Measurements from ENCODE around the gene CNNM4. TPM values are rescaled to one million over a fixed set of nuclear protein-coding genes. Genes with fewer than 3 reads are reported as not detected.

The CNNM4 gene
- polyA plus RNA-seq, 2 of the 4 experiments (the other 2 are of a cell fraction), result 8.8 to 11.2 TPM

DNA sequence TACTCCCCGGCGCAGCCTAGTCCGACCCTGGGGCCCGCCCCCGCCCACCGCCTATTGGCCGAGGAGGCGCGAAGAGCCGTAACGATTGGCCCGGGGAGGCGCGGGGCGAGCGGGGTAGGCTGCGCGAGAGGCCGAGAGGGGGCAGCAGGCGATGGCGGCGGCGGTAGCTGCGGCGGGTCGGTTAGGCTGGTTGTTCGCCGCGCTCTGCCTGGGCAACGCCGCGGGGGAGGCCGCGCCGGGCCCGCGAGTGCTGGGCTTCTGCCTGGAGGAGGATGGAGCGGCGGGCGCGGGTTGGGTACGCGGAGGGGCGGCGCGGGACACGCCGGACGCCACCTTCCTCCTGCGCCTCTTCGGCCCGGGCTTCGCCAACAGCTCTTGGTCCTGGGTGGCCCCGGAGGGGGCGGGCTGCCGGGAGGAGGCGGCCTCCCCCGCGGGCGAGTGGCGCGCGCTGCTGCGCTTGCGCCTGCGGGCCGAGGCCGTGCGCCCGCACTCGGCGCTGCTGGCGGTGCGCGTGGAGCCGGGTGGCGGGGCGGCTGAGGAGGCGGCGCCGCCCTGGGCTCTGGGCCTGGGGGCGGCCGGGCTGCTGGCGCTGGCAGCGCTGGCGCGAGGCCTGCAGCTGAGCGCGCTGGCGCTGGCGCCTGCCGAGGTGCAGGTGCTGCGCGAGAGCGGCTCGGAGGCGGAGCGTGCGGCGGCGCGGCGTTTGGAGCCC is 55.6 kb downstream of the CNNM4 start, which contains the start of gene CNNM3 (continued):
- TF ChIP-seq, protein P1, sequence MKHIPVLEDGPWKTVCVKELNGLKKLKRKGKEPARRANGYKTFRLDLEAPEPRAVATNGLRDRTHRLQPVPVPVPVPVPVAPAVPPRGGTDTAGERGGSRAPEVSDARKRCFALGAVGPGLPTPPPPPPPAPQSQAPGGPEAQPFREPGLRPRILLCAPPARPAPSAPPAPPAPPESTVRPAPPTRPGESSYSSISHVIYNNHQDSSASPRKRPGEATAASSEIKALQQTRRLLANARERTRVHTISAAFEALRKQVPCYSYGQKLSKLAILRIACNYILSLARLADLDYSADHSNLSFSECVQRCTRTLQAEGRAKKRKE (CRISPR knock-in tag; IDR thresholded peaks at IDR 0.05; ENCODE audit: low read depth), result no peak
- 0 out of 2 replicates have a peak, but pooled peaks have one; percentile 9 for TF ChIP-seq MYC (IDR thresholded peaks at IDR 0.05; ENCODE audit: borderline replicate concordance, low read length)
- no peak for TF ChIP-seq JUNB (IDR thresholded peaks at IDR 0.05)
- TF ChIP-seq, protein P2, sequence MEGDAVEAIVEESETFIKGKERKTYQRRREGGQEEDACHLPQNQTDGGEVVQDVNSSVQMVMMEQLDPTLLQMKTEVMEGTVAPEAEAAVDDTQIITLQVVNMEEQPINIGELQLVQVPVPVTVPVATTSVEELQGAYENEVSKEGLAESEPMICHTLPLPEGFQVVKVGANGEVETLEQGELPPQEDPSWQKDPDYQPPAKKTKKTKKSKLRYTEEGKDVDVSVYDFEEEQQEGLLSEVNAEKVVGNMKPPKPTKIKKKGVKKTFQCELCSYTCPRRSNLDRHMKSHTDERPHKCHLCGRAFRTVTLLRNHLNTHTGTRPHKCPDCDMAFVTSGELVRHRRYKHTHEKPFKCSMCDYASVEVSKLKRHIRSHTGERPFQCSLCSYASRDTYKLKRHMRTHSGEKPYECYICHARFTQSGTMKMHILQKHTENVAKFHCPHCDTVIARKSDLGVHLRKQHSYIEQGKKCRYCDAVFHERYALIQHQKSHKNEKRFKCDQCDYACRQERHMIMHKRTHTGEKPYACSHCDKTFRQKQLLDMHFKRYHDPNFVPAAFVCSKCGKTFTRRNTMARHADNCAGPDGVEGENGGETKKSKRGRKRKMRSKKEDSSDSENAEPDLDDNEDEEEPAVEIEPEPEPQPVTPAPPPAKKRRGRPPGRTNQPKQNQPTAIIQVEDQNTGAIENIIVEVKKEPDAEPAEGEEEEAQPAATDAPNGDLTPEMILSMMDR (IDR thresholded peaks at IDR 0.05), result peak; percentile 27

DNA sequence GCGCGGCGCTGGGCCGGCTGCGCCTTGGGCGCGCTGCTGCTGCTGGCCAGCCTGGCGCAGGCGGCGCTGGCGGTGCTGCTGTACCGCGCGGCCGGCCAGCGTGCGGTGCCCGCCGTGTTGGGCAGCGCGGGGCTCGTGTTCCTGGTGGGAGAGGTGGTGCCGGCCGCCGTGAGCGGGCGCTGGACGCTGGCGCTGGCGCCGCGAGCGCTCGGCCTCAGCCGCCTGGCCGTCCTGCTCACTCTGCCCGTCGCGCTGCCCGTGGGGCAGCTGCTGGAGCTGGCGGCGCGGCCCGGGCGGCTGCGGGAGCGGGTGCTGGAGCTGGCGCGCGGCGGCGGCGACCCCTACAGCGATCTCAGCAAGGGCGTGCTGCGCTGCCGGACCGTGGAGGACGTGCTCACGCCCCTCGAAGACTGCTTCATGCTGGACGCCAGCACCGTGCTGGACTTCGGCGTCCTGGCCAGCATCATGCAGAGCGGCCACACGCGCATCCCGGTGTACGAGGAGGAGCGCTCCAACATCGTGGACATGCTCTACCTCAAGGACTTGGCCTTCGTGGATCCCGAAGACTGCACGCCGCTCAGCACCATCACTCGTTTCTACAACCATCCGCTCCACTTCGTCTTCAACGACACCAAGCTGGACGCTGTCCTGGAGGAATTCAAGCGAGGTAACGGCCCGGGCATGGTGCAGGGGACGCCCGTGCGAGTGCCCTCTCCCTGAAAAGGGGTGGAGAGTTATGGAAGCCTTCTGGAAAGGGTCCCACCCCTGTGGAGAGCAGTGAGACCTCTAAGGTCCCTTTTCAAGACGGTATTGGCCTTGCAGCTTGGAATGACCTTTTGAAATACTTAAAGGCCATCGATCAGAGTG is 56.4 kb downstream of the CNNM4 start:
- peak; percentile 3 to 41; a peak in 4 of 6 replicates for ATAC-seq
- peak in 1 of 2 experiments; percentile 25 for DNase-seq (ENCODE audit: low read depth in 1 of 2, low spot score in 1 of 2)
- ChIA-PET CTCF (interaction anchor here (0.7 to 3.3 kb wide), 19 partner anchors 9 to 296 kb away, joined by 3 to 24 read pairs (median 5); partner anchors contain the start of genes ANKRD36 and CNNM4), POLR2A (interaction anchor here (1.0 to 2.2 kb wide), 6 partner anchors 16 to 295 kb away, joined by 3 to 9 read pairs (median 6); partner anchors contain the start of genes ANKRD39 and CNNM4)
- Histone ChIP-seq H3K4me2 (peak overlapping the region; percentile 81), H3K4me1 (peaks cover 30% of the 10 kb centered on the region), H3K9me3 (no peaks in the 10 kb centered on the region), H3K27ac (peak overlapping the region; percentile 91 to 94), H3K4me3 (peak overlapping the region; percentile 92)
- 18% methylated on average over 21 of the region's 89 CpGs for WGBS (ENCODE audit: missing lambda C conversion rate)
- TF ChIP-seq GATA3 (IDR thresholded peaks at IDR 0.05; ENCODE audit: borderline replicate concordance), result 0 out of 2 replicates have a peak, but pooled peaks have one; percentile 20
- no peak for TF ChIP-seq TFCP2L1 (CRISPR knock-in tag; IDR thresholded peaks at IDR 0.05)
- no peak for FAIRE-seq

DNA sequence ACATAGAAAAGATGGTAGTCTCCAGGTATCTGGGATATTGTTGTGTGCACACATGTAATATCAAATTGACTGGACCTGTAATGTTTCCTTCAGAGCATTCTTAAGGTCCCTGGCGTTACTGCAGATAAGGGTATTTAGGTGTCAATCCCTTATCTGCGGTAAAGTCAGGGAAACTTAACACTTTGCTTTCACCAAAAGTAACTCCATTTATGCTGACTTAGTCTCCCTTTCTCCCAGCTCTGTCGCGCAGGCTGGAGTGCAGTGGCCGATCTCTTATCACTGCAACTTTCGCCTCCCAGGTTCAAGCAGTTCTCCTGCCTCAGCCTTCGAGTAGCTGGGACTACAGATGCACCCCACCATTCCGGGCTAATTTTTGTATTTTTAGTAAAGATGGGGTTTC is 57.2 kb downstream of the CNNM4 start:
- FAIRE-seq (no peak), ATAC-seq (no peak), DNase-seq (ENCODE audit: low read depth in 1 of 2, low spot score in 1 of 2) (no peak)
- POLR2A ChIA-PET, result no interaction called here
- no peak overlapping the region for H3K27ac ChIP-seq
- H3K9me3 ChIP-seq, result no peaks in the 10 kb centered on the region
- TF ChIP-seq KDM5A (IDR thresholded peaks at IDR 0.05) (no peak), RARB (CRISPR knock-in tag; IDR thresholded peaks at IDR 0.05) (no peak), HEYL (CRISPR knock-in tag; IDR thresholded peaks at IDR 0.05) (no peak), ESRRA (IDR thresholded peaks at IDR 0.05; ENCODE audit: borderline replicate concordance, low read length) (no peak), TP53 (CRISPR knock-in tag; IDR thresholded peaks at IDR 0.05) (no peak), CHD4 (IDR thresholded peaks at IDR 0.05; ENCODE audit: borderline replicate concordance) (no peak), RAD21 (conservative IDR thresholded peaks at IDR 0.05 in 1 of 2, IDR thresholded peaks at IDR 0.05 in 1 of 2) (no peak), MAFK (IDR thresholded peaks at IDR 0.05; ENCODE audit: partially characterized antibody) (no peak), JUN (IDR thresholded peaks at IDR 0.05) (no peak), EHMT2 (IDR thresholded peaks at IDR 0.05; ENCODE audit: low read depth) (no peak), SMC3 (IDR thresholded peaks at IDR 0.05) (no peak), GATA3 (IDR thresholded peaks at IDR 0.05; ENCODE audit: borderline replicate concordance) (no peak), MYC (IDR thresholded peaks at IDR 0.05; ENCODE audit: borderline replicate concordance, low read length) (no peak), CBX2 (IDR thresholded peaks at IDR 0.05; ENCODE audit: borderline replicate concordance, low read depth) (no peak), CBX8 (IDR thresholded peaks at IDR 0.05) (no peak)
- TF ChIP-seq, protein P3, sequence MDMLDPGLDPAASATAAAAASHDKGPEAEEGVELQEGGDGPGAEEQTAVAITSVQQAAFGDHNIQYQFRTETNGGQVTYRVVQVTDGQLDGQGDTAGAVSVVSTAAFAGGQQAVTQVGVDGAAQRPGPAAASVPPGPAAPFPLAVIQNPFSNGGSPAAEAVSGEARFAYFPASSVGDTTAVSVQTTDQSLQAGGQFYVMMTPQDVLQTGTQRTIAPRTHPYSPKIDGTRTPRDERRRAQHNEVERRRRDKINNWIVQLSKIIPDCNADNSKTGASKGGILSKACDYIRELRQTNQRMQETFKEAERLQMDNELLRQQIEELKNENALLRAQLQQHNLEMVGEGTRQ (IDR thresholded peaks at IDR 0.05), result no peak
- TF ChIP-seq, protein P2 (IDR thresholded peaks at IDR 0.05), result no peak
- TF ChIP-seq, protein P1 (CRISPR knock-in tag; IDR thresholded peaks at IDR 0.05; ENCODE audit: low read depth), result no peak
- 95% methylated on average over 8 of the region's 8 CpGs for WGBS (ENCODE audit: missing lambda C conversion rate)
- H3K4me1 ChIP-seq, result peaks cover 30% of the 10 kb centered on the region
- peak overlapping the region; percentile 81 for H3K4me2 ChIP-seq
- CTCF ChIA-PET, result interaction anchor here (0.9 to 3.3 kb wide), 11 partner anchors 8 to 295 kb away, joined by 3 to 24 read pairs (median 4); partner anchors contain the start of genes ANKRD36 and ANKRD39
- H3K4me3 ChIP-seq, result peak overlapping the region; percentile 92

Measured in A549 (cell line).